Stimulated activated CD4-positive, alpha-beta T cell treated with anti-CD3 and anti-CD28 coated beads, Interleukin-4, amount 100 ng/mL, for 4 hours (primary cell): ENCODE measurements around the gene WIPI1.
"Not testable (repeated sequence)": the region's sequence is repeated elsewhere in the genome, so short reads cannot be mapped to it uniquely, and the experiment has no call there.

Experiments
- DNase-seq, 2 experiments: peaks; one replicate each; pipeline ENCODE4 v3.0.0-alpha.2; 2020

Gene WIPI1

GRCh38 chr17:68383443-68384321, 73.6 kb downstream of the WIPI1 start:
- no peak for DNase-seq

- no peak for DNase-seq
These were observed 74.2 kb downstream of the WIPI1 start for GRCh38 chr17:68383120-68383442.

GRCh38 chr17:68382582-68383085, 74.7 kb downstream of the WIPI1 start:
- DNase-seq: no peak

- no peak for DNase-seq
These were observed 76.0 kb downstream of the WIPI1 start for GRCh38 chr17:68381076-68381900.

- no peak for DNase-seq
These were observed 77.3 kb downstream of the WIPI1 start for GRCh38 chr17:68379692-68380677.

- DNase-seq: no peak
These were observed 78.2 kb downstream of the WIPI1 start for GRCh38 chr17:68379177-68379510.

- no peak for DNase-seq
These were observed 78.8 kb downstream of the WIPI1 start for GRCh38 chr17:68378268-68379176.

- no peak for DNase-seq
These were observed 79.5 kb downstream of the WIPI1 start for GRCh38 chr17:68377771-68378267.

- DNase-seq: not testable (repeated sequence)
These were observed 81.1 kb downstream of the WIPI1 start for GRCh38 chr17:68376178-68376577.

GRCh38 chr17:68375566-68375965, 81.7 kb downstream of the WIPI1 start:
- no peak for DNase-seq
